Keratinocyte (primary cell): ENCODE results near the gene SCAF1. TPM values are rescaled to one million over a fixed set of nuclear protein-coding genes. Genes with fewer than 3 reads are reported as not detected.

ENCODE experiments used
- DNase-seq: peaks from one replicate; pipeline ENCODE4 v3.0.0-alpha.2; 2011; ENCODE audit warnings: low read depth, missing footprints, low spot score
- FAIRE-seq: peaks from 2 replicates; lab custom pipeline; 2011; peaks lifted over from hg19 to GRCh38; lab: Jason Lieb, UNC
- H2AFZ ChIP-seq: 2 replicates; pipeline ENCODE4 v1.6.0; 2012; ENCODE audit warnings: low read length, control low read depth, inconsistent platforms; ENCODE audit not compliant: control insufficient read depth
- H3K27ac ChIP-seq: 2 replicates; pipeline ENCODE4 v1.5.1; 2011; ENCODE audit warnings: low read length; ENCODE audit not compliant: control insufficient read depth, insufficient read depth
- H3K27me3 ChIP-seq: 3 replicates; pipeline ENCODE4 v1.6.0; 2011; ENCODE audit warnings: low read length; ENCODE audit not compliant: control insufficient read depth, insufficient read depth; ENCODE audit errors: extremely low read depth
- H3K36me3 ChIP-seq, 2 experiments: 2 replicates in 1 of 2; 3 replicates in 1 of 2; pipeline ENCODE4 v1.5.1; 2011; ENCODE audit warnings: low read length in 2 of 2, mild to moderate bottlenecking in 1 of 2; ENCODE audit not compliant: control insufficient read depth in 2 of 2, insufficient read depth in 2 of 2; ENCODE audit errors: extremely low read depth in 1 of 2
- H3K4me1 ChIP-seq: 3 replicates; pipeline ENCODE4 v1.5.1; 2011; ENCODE audit warnings: low read length; ENCODE audit not compliant: control insufficient read depth, insufficient read depth; ENCODE audit errors: extremely low read depth
- H3K4me2 ChIP-seq: 3 replicates; pipeline ENCODE4 v1.6.0; 2011; ENCODE audit warnings: low read depth, low read length; ENCODE audit not compliant: control insufficient read depth, insufficient read depth; ENCODE audit errors: extremely low read depth
- H3K4me3 ChIP-seq, 3 experiments: fragments of 200-600 bp in 1 of 3; sonication (generic) in 1 of 3; 2 replicates in 2 of 3; 3 replicates in 1 of 3; pipeline ENCODE4 v1.5.1; 2011 to 2016; ENCODE audit warnings: low read length in 3 of 3, mild to moderate bottlenecking in 3 of 3, control low read depth in 2 of 3, inconsistent platforms in 1 of 3, low read depth in 1 of 3, mixed read lengths in 1 of 3, mixed run types in 1 of 3, moderate library complexity in 1 of 3; ENCODE audit not compliant: control insufficient read depth in 2 of 3, insufficient read depth in 2 of 3; ENCODE audit errors: extremely low read depth in 1 of 3
- H3K79me2 ChIP-seq: 2 replicates; pipeline ENCODE4 v1.6.0; 2012; ENCODE audit warnings: low read length; ENCODE audit not compliant: control insufficient read depth, insufficient read depth
- H3K9ac ChIP-seq: 3 replicates; pipeline ENCODE4 v1.6.0; 2011; ENCODE audit warnings: low read length; ENCODE audit not compliant: control insufficient read depth, insufficient read depth; ENCODE audit errors: extremely low read depth
- H3K9me1 ChIP-seq: 3 replicates; pipeline ENCODE4 v1.6.0; 2011; ENCODE audit warnings: low read length; ENCODE audit not compliant: control insufficient read depth, insufficient read depth; ENCODE audit errors: extremely low read depth
- H3K9me3 ChIP-seq: 2 replicates; pipeline ENCODE4 v1.5.1; 2012; ENCODE audit warnings: low read depth, low read length; ENCODE audit not compliant: control insufficient read depth
- H4K20me1 ChIP-seq: 3 replicates; pipeline ENCODE4 v1.6.0; 2011; ENCODE audit warnings: low read length; ENCODE audit not compliant: control insufficient read depth, insufficient read depth; ENCODE audit errors: extremely low read depth
- CTCF ChIP-seq, 3 experiments: IDR thresholded peaks in 1 of 3; conservative IDR thresholded peaks in 1 of 3; optimal IDR thresholded peaks in 1 of 3; 2 replicates in 2 of 3; 3 replicates in 1 of 3; pipeline versions ENCODE3 to v1.5.1; 2011; ENCODE audit warnings: low read length in 3 of 3, mild to moderate bottlenecking in 3 of 3, moderate library complexity in 2 of 3, control low read depth in 1 of 3, inconsistent platforms in 1 of 3; ENCODE audit not compliant: insufficient read depth in 2 of 3; ENCODE audit errors: extremely low read depth in 1 of 3
- EZH2 ChIP-seq: IDR thresholded peaks from one replicate; pipeline ENCODE4 v1.6.1; 2012; ENCODE audit warnings: inconsistent platforms, mild to moderate bottlenecking, low read length, moderate library complexity
- dilution Hi-C: fragments of 300-500 bp; cut with MboI; formaldehyde crosslinking; loops from one replicate; pipeline ENCODE4 v1.7.0; 2020; ENCODE audit warnings: low sequenced_read_pairs; ENCODE audit not compliant: extremely low pct_ligation_motif_present
- polyA plus RNA-seq, 5 experiments: library from polyadenylated mRNA; depleted of rRNA in 3 of 5; stranded (reverse) in 3 of 5; stranded (forward) in 1 of 5; unstranded in 1 of 5; fragments of >200 nt; gene quantifications; 1 replicate in 1 of 5; 2 replicates in 3 of 5; 3 replicates in 1 of 5; pipeline versions ENCODE4 v1.2.1 to v1.2.3, GENCODE V29; 2011 to 2012; ENCODE audit warnings: missing spikeins in 2 of 5, low read depth in 1 of 5, low replicate concordance in 1 of 5

SCAF1 gene
- polyA plus RNA-seq, 1 donor (not counting 4 experiments of a cell fraction or from before 2014, with no cell fraction given) = 3.4 TPM

GRCh38 chr19:49681830-49682229 lies 39.8 kb downstream of the SCAF1 start:
- no peak overlapping the region for H3K9ac ChIP-seq
- no peak overlapping the region for H3K4me3 ChIP-seq
- peaks cover 27% of the 10 kb centered on the region for H4K20me1 ChIP-seq
- FAIRE-seq (no peak), DNase-seq (no peak)
- TF ChIP-seq EZH2 (no peak), CTCF (optimal IDR thresholded peaks at IDR 0.05 in 1 of 3, IDR thresholded peaks at IDR 0.05 in 1 of 3, conservative IDR thresholded peaks at IDR 0.05 in 1 of 3; ENCODE audit: extremely low read depth in 1 of 3, insufficient read depth in 2 of 3, low read length in 3 of 3) (no peak)
- no peaks in the 10 kb centered on the region for H3K9me3 ChIP-seq
- no peak overlapping the region for H3K27ac ChIP-seq
- H3K27me3 ChIP-seq = no peaks in the 10 kb centered on the region
- no peaks in the 10 kb centered on the region for H3K9me1 ChIP-seq
- no peak overlapping the region for H3K4me2 ChIP-seq
- no peak overlapping the region for H2AFZ ChIP-seq
- dilution Hi-C loops = no loop called here
- peaks cover 39 to 42% of the 10 kb centered on the region in 2 experiments for H3K36me3 ChIP-seq
- H3K79me2 ChIP-seq = peaks cover 53% of the 10 kb centered on the region
- H3K4me1 ChIP-seq = peaks cover 24% of the 10 kb centered on the region

GRCh38 chr19:49682274-49682673 lies 40.3 kb downstream of the SCAF1 start:
- H3K4me3 ChIP-seq = no peak overlapping the region
- H2AFZ ChIP-seq = no peak overlapping the region
- peaks cover 43% of the 10 kb centered on the region in 2 experiments for H3K36me3 ChIP-seq
- H3K4me1 ChIP-seq = peaks cover 24% of the 10 kb centered on the region
- no peak overlapping the region for H3K4me2 ChIP-seq
- DNase-seq = no peak
- peaks cover 27% of the 10 kb centered on the region for H4K20me1 ChIP-seq
- no peak for FAIRE-seq
- peaks cover 50% of the 10 kb centered on the region for H3K79me2 ChIP-seq
- H3K27me3 ChIP-seq = no peaks in the 10 kb centered on the region
- TF ChIP-seq CTCF (optimal IDR thresholded peaks at IDR 0.05 in 1 of 3, IDR thresholded peaks at IDR 0.05 in 1 of 3, conservative IDR thresholded peaks at IDR 0.05 in 1 of 3; ENCODE audit: extremely low read depth in 1 of 3, insufficient read depth in 2 of 3, low read length in 3 of 3) (no peak), EZH2 (no peak)
- H3K9me3 ChIP-seq = no peaks in the 10 kb centered on the region
- no peaks in the 10 kb centered on the region for H3K9me1 ChIP-seq
- no peak overlapping the region for H3K9ac ChIP-seq
- no peak overlapping the region for H3K27ac ChIP-seq
- dilution Hi-C loops = no loop called here
